Measurements from ENCODE around the gene ELMO1.

Gene ELMO1

GRCh38 chr7:36951257-36951697 is 497.4 kb downstream of the ELMO1 start:
- DNase-seq (ENCODE audit: low read depth in 2 of 2): no peak

DNA sequence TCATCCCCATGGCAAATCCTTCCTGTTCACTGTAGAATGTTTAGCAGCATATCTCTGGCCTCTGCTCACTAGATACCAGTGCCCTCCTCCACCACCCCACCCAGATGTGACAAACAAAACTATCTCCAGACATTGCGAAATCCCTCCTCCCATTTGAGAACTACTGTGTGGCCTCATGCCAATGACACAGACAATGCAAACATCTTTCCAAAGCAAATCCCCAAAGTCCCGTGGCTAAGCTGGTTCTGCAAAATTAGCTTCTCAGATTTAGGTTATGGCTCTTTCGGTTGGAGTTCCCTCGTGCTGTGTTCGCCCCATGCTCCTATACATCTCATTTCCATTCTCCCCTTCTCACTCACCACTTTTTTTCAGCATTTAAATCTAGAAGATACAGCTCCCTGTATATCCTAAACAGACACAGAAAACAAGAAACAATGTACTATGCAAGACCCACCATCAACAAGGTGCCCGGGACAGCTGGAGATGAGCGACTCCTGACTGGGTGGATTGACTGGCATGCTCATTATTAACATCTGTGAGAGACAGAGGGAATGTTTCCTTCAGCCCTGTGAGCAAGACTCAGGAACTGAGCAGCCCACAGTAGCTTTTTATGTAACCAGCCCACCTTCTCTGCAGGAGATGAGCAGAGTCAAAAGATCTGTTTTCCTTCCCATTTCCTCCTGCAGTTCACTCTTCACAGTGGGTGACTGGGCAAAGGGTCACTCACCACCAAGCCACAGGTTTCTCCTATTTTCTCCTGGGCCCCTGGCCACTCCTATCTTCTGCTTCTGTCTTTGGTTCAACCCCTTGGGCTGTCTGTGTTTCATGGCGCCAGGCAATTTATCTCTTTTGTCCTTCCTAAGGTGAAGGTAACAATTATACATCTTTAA is 498.7 kb downstream of the ELMO1 start:
- no peak for DNase-seq (ENCODE audit: low read depth in 2 of 2)

DNA sequence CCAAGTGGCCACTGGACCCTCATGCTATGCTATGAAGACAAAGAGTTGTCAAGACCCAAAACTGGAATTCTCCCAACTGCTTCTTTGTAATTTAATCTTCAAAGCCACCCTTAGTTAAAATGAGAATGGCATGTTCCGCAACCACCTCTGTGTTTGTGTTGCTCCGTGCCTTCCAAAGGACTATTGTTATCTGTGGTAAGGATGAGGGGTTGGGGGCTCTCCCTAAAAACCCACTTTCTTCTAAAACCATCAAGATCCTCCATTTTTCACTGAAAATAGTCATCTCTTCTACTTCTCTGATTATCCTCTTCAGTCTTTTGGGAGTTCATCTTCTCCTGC is 502.3 kb downstream of the ELMO1 start:
- DNase-seq (ENCODE audit: low read depth in 2 of 2): no peak

DNA sequence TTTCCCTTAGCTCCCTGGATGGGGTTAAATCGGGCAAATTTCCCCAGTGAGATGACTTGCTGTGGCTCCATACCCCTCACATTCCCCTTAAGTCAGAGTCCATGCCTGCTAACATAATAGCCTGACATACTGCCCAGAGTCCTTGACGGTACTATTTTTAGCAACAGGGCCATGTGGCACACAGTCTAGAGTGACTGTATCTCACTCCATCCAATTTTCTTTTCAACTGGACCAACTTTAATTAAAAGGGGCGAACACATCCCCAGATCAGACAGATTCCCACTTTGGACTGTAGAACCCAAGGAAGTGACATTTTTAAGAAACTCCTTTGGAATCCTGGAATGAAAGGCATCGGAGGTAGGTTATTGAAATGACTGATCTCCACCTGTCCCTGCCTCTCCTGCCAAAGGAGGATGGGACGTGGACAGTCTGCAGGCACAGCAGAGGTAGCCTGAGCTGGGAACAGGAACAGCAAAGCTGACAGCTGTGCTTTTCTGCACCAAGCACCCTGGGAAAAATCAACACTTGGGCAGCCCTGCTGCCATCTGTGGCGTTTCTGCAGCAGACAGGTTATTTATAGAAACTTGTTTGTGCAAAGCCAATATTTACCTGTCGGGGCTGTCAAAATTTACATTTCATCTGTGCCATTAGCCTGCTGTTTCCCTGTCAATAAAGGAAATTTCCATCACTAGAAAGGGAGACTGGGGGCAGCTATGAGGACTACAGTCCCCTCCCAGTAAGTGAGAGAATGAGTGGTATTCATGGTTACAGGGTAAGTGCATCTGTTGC is 502.9 kb downstream of the ELMO1 start:
- DNase-seq (ENCODE audit: low read depth in 2 of 2): no peak

- DNase-seq (ENCODE audit: low read depth in 2 of 2): no peak
Observed at GRCh38 chr7:36944838-36945237, 503.8 kb downstream of the ELMO1 start.

- DNase-seq (ENCODE audit: low read depth in 2 of 2): no peak
Observed at GRCh38 chr7:36943591-36944435, 504.9 kb downstream of the ELMO1 start.

- no peak for DNase-seq (ENCODE audit: low read depth in 2 of 2)
Observed at GRCh38 chr7:36942955-36943354, 505.7 kb downstream of the ELMO1 start.

DNA sequence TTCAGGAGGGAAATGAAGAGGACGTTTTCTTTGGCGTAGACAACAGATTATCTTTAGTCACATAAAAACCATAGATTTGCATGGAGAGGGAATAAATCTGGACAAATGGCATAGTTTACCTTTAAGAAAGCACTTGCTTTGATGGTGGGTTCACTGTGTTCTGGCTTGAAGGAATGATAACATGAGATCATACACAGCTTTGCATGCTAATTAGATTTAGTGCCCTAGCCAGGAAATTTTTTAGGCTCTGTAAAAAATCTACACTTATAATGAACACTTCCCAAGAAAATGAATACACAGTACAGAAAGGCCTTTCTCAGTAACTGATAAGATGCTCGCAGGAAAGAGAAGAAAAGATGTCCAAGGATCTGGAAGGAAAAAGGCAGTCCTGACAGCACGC is 506.1 kb downstream of the ELMO1 start:
- DNase-seq (ENCODE audit: low read depth in 2 of 2): no peak

DNA sequence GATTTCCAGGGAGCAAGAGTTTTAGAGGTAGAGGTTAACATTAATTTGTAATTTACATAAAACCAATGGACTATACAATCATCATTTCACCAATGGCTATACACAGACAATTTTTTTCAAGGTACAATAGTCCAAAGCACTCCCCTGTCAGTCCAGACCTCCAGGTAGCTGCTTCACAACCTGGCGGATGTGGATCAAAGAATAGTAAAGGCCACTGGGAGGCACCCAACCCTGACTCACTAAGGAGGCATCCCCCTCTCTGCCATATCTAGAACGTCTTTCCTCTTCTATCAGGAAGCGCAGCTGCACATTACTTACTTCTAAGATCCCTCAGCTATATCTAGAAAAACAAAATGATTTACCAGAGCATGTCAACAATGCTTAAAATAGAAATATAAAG is 506.6 kb downstream of the ELMO1 start:
- DNase-seq (ENCODE audit: low read depth in 2 of 2): no peak

- no peak for DNase-seq (ENCODE audit: low read depth in 2 of 2)
Observed at GRCh38 chr7:36941359-36941758, 507.3 kb downstream of the ELMO1 start.

DNA sequence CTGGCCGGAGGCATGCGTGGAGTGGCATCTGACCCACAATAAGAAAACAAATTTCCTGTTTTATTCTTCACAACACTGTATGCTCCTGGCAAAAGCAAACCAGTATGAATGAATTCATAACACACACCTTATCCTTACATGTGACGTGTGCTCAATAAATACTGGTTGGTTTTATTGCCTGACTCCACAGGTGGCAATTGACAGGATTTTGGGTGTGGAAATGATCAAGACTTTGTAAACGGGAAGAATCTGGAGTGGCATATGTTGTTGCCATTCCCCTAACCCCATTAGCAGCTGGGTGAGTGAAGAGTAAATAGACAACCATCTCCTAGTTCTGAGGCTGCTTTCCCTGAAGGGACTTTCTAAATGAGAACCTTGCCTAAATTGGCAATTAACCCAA is 508.8 kb downstream of the ELMO1 start:
- no peak for DNase-seq (ENCODE audit: low read depth in 2 of 2)

DNA sequence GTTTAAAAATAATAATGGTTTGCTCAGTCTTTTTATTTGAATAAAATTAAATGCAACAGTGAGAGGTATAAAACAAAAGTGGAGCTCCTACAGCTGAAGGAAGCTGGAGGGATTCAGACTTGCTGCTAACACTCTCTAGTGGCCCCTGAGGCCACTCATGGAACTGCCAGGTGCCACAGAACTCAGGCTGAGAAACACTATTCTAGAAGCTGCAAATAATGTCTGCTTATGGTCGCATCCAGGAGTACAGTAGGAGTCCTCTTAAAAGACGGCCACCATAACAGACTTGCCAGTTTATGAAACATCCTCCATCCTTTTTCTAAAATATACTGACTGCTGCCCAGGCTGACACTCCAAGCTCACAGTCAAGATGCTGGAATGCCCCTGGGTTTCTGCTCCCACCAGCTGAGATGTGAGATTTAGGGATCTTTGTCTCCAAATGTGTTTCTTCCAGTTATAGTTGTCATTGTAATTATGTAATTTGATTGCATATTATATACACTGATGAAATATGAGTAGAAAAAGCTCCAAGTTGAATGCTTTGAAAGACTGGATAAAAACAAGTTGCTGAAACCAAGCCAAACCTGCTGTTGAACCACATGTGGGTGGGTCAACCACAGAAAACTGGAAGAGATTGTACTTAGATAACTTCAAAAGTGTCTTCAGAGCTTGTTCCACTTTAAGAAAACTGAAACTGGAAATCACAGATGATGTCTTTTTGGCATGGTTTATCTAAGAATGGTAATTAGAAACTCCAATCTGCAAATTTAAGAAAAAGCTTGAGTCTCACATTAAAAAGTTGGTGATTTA is 510.7 kb downstream of the ELMO1 start:
- DNase-seq (ENCODE audit: low read depth in 2 of 2): no peak

DNA sequence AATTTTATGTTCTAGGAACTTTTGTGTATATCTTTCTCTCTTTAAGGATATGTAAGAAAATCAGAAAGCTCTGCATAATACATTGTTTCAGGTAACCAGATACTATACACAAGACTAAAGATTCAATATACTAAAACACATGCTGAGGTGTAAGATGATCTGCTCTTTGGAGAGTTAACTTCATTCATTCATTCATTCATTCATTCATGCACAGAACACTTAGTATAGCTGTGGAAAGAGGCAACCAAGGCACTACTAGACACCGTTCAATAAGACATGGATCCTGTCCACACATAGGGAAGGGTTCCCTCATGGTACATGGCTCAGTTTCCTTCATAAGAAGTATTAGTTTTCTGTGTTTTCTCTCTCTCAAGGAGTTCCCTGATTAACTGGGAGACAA is 516.8 kb downstream of the ELMO1 start:
- DNase-seq (ENCODE audit: low read depth in 2 of 2): no peak

DNA sequence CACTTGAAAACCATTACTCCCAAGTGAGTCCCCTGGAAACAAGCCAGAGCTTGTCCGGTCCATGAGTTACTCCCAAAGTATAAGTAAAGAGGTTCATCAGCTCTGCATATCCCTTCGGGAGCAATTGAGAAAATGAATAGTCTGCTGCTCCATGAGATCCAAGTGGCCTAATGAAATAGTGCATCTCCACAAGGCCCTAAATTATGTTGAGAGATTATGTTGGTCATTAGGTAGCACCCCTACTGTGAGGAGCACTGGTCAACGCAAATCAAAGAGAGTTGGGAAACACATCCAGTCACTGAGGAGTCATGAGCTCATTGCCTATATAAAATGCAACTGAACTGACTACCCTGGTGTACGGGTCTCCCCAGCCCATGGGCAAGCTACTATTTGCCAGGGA is 518.9 kb downstream of the ELMO1 start:
- DNase-seq (ENCODE audit: low read depth in 2 of 2): no peak

DNA sequence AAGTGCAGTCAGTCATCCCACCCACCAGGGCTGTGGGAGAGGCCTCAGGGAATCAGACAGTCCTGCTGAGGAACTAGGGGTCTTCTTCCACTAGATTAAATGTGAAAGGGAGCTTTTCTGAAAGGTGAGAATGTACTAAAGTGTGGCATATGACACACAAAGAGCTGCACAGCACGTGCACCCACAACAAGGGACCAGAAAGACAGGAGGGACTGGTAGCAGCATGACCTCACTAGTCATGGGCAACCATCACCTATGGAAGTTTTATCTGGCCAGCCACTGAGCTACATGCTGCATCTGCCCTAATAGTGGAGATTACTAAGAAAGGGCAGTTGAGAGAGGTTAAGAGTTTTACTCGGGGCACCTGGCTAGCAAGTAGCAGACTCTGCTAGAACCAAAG is 519.9 kb downstream of the ELMO1 start:
- DNase-seq (ENCODE audit: low read depth in 2 of 2): no peak

GRCh38 chr7:36928311-36928710 is 520.4 kb downstream of the ELMO1 start:
- DNase-seq (ENCODE audit: low read depth in 2 of 2): no peak

DNA sequence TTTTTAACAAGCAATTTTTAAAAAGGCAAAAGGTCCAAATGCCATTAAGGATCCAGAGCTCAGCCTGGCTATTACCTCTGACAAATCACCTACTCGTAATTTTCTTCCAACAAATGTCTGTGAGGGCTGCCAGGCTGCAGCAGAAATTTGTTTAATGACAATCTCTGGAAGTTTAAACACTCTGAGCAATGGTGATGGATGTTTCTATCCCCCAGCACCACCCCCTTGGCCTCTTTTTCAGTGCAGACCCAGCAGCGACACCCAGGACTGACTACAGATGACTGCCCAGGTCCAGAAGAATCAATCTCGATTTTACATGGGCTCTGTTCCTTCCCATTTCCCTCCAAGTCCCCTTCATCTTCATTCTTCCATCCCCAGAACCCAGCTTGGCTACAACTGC is 523.0 kb downstream of the ELMO1 start:
- DNase-seq (ENCODE audit: low read depth in 2 of 2): no peak

GRCh38 chr7:36925207-36925606 is 523.5 kb downstream of the ELMO1 start:
- DNase-seq (ENCODE audit: low read depth in 2 of 2): no peak

DNA sequence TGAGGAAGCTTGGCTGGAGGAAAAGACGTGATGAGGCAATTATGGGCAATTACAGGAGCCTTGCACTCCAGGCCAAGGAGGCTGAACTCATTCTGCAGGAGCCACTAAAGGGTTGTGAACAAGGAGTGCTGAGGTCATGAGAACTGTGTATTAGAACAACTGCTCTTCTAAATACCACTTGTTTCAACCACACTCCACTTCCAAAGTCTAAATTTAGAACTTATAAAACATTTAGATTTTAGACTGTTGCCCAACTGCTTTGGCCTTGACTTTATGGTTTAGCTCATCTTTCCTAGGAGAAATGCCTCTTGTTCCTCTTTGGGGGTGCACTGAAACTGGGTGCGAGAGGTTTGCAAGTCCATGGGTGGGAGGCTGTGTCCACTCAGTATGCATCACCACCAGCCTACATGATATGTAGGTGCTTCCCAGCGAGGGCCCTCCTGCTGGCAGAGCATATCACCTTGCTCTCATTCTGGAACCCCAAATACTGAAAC is 524.7 kb downstream of the ELMO1 start:
- no peak for DNase-seq (ENCODE audit: low read depth in 2 of 2)

DNA sequence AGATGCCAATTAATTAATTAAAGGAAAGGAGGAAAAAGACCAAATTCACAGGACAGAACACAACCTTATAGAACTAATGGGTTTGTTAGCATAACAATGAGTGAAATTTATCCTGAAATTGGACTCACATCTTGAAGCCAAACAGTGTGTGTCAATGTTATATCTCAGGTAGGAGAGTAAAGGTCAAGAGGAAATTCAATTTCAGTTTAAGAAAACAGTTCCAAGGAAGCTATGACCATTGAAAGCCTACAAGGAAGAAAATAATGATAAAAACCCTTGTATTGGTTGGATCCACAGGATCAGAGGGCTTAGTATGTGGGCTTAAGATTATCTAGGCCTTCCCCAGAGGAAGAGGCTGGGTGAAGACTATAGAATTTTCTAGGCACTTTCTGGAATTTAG is 525.5 kb downstream of the ELMO1 start:
- DNase-seq (ENCODE audit: low read depth in 2 of 2): no peak

DNA sequence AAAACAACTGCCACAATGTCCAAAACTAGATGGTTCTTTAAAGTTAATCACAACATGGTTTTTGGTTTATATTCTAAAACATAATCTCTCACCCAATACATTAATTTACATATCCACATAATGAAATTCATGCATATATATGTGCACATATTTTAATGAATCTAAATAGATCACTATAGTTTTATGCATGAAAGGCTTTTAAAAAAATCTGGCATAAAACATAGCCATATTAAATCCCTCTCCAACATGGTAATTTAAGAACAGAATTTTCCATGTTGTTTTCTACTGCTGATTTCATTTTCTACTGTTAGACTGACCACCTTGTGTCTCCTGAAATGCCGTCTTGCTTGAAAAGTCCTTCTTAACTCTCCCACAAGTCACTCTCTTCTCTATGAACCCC is 528.2 kb downstream of the ELMO1 start:
- DNase-seq (ENCODE audit: low read depth in 2 of 2): no peak
